HEK293T (cell line): ENCODE measurements around the gene ITPRIP.

ENCODE experiments used
- CTCF ChIA-PET: fragments of 350-600 bp; formaldehyde crosslinking; extraction: SDS; loops from one replicate; lab custom pipeline; 2021; ENCODE audit warnings: antibody characterized with exemption, inconsistent platforms; lab: Yijun Ruan, JAX
- POLR2A ChIA-PET: fragments of 350-600 bp; formaldehyde crosslinking; extraction: SDS; loops from one replicate; lab custom pipeline; 2020; ENCODE audit warnings: antibody characterized with exemption, inconsistent platforms; lab: Yijun Ruan, JAX
- DNase-seq: peaks from one replicate; pipeline ENCODE4 v3.0.0; 2012; ENCODE audit warnings: mixed read lengths; ENCODE audit errors: extremely low spot score
- ARNT ChIP-seq: fragments of 450-650 bp; IDR thresholded peaks from 2 replicates; pipeline ENCODE4 v1.6.1; 2017; ENCODE audit warnings: mild to moderate bottlenecking
- BHLHE40 ChIP-seq: fragments of 450-650 bp; IDR thresholded peaks from 2 replicates; pipeline ENCODE4 v1.6.1; 2016; ENCODE audit warnings: mild to moderate bottlenecking, moderate library complexity, borderline replicate concordance
- CTBP1 ChIP-seq: fragments of 450-650 bp; IDR thresholded peaks from 2 replicates; pipeline ENCODE4 v1.6.1; 2016; ENCODE audit warnings: borderline replicate concordance
- ELF4 ChIP-seq: fragments of 450-650 bp; IDR thresholded peaks from 2 replicates; pipeline ENCODE4 v1.6.1; 2017; ENCODE audit warnings: antibody characterized with exemption
- FOXA1 ChIP-seq: fragments of 450-650 bp; IDR thresholded peaks from 2 replicates; pipeline ENCODE4 v1.6.1; 2016; ENCODE audit warnings: mild to moderate bottlenecking
- FOXK2 ChIP-seq: fragments of 450-650 bp; IDR thresholded peaks from 2 replicates; pipeline ENCODE4 v1.6.1; 2016; ENCODE audit warnings: mild to moderate bottlenecking
- FOXM1 ChIP-seq: fragments of 450-650 bp; IDR thresholded peaks from 2 replicates; pipeline ENCODE4 v1.6.1; 2017; ENCODE audit warnings: mild to moderate bottlenecking, borderline replicate concordance
- HDGF ChIP-seq: fragments of 450-650 bp; IDR thresholded peaks from 2 replicates; pipeline ENCODE4 v1.6.1; 2017; ENCODE audit warnings: antibody characterized with exemption, borderline replicate concordance
- L3MBTL2 ChIP-seq: fragments of 450-650 bp; conservative IDR thresholded peaks from 2 replicates; pipeline ENCODE4 v1.6.1; 2016; ENCODE audit warnings: mild to moderate bottlenecking
- LEF1 ChIP-seq: fragments of 450-650 bp; IDR thresholded peaks from 2 replicates; pipeline ENCODE4 v1.6.1; 2017; ENCODE audit warnings: mild to moderate bottlenecking, borderline replicate concordance
- NFRKB ChIP-seq: fragments of 450-650 bp; IDR thresholded peaks from 2 replicates; pipeline ENCODE4 v1.6.1; 2016; ENCODE audit warnings: mild to moderate bottlenecking, moderate library complexity
- SP1 ChIP-seq: fragments of 450-650 bp; IDR thresholded peaks from 2 replicates; pipeline ENCODE4 v1.6.1; 2017
- SUZ12 ChIP-seq: fragments of 450-650 bp; IDR thresholded peaks from 2 replicates; pipeline ENCODE4 v1.6.1; 2016; ENCODE audit warnings: mild to moderate bottlenecking
- TARDBP ChIP-seq: fragments of 450-650 bp; IDR thresholded peaks from 2 replicates; pipeline ENCODE4 v1.6.1; 2016
- ZNF384 ChIP-seq: fragments of 450-650 bp; IDR thresholded peaks from 2 replicates; pipeline ENCODE4 v1.6.1; 2016
- TF ChIP-seq, protein P1 (sequence below): fragments of 450-650 bp; IDR thresholded peaks from 2 replicates; pipeline ENCODE4 v1.6.1; 2016

ITPRIP gene

DNA sequence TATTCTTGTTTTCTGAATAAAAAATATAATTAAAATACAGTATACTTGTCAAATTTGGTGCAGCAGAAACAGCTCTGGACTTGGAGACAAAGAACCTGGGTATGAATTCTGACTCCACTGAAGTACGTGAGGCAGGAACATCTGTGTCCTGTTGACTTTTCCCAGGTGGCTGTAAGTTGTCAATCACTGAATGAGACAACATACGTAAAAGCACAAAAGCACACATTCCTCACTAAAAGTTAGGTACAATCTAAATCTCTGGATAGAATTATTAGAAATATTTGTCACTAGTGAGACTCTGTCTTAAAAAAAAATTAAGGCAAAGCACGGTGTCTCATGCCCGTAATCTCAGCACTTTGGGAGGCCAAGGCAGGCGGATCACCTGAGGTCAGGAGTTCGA lies 33.5 kb upstream of the ITPRIP start:
- DNase-seq = no peak
- ChIA-PET CTCF (interaction anchor here (2.3 kb wide), 1 partner anchor 18 kb away, joined by 6 read pairs; the partner anchor contains the start of gene CFAP58), POLR2A (no interaction called here)
- TF ChIP-seq L3MBTL2 (no peak), CTBP1 (no peak), ELF4 (no peak), FOXA1 (no peak), FOXM1 (no peak), SUZ12 (no peak), NFRKB (no peak), ZNF384 (no peak), ARNT (no peak), FOXK2 (no peak), TARDBP (no peak)
- TF ChIP-seq, protein P1, sequence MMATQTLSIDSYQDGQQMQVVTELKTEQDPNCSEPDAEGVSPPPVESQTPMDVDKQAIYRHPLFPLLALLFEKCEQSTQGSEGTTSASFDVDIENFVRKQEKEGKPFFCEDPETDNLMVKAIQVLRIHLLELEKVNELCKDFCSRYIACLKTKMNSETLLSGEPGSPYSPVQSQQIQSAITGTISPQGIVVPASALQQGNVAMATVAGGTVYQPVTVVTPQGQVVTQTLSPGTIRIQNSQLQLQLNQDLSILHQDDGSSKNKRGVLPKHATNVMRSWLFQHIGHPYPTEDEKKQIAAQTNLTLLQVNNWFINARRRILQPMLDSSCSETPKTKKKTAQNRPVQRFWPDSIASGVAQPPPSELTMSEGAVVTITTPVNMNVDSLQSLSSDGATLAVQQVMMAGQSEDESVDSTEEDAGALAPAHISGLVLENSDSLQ = no peak

DNA sequence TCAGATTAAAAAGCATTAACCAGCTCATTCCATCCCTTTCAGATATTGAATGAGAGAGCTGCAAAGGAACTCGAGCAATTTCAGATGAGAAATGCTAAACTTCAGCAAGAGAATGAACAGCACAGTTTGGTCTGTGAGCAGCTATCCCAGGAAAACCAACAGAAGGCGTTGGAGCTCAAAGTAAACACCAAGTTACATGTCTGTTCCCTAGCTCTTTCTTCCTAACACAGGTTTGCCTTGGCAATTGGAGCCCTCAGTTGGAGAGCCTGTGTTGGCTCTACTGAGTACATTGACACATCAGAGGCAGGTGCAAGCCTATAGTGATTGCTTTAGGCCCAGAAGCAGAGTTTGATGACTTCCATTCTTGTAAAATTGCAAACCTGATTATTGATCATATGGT lies 30.1 kb upstream of the ITPRIP start:
- TF ChIP-seq ARNT (no peak), ZNF384 (no peak), BHLHE40 (no peak), SP1 (no peak), FOXK2 (no peak), HDGF (no peak)
- TF ChIP-seq, protein P1 = no peak
- POLR2A ChIA-PET = no interaction called here
- DNase-seq = no peak
- CTCF ChIA-PET = interaction anchor here (0.9 to 1.4 kb wide), 2 partner anchors 15 to 75 kb away, joined by 3 read pairs; partner anchors contain the start of gene CFAP58

DNA sequence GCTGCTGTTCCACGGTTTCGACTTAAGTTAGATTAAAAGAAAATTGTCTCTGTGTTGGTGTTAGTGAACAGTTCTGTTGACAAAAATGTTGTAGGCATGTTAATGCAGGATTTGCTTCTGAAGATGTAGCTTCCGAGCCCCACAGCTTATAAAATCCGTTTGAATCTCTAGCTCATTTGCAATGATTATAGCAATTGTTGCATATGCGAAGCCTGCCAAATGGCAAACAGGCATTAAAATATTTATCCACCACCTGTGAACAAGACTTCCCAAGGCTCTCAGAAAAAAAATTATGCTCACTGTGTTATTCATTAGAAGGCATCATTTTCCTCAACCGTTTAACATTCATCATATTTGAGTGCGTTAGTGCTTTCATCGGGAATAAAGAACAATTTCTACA lies 29.6 kb upstream of the ITPRIP start:
- CTCF ChIA-PET = interaction anchor here (0.9 to 1.4 kb wide), 2 partner anchors 14 to 75 kb away, joined by 3 read pairs; partner anchors contain the start of gene CFAP58
- no peak for DNase-seq

DNA sequence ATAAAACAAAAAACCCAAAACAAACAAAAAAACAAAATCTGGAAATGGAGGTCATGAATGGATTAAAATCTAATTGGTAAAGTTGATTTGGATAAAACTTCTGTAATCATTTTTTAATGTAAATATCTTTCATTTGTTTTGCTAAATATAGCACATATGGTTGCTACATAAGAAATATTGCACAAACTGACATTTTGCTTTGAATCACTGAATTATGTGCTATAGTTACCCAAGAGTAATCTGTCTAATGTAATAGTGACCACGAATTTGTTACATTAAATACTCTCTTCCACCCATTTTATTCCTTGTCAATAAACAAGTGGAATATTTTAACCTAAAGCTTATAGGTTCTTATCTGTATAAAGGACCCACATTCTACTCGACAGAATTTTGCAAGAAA lies 21.5 kb upstream of the ITPRIP start:
- ChIA-PET CTCF (no interaction called here), POLR2A (no interaction called here)
- no peak for TF ChIP-seq ZNF384
- no peak for TF ChIP-seq ARNT
- no peak for TF ChIP-seq TARDBP
- no peak for TF ChIP-seq NFRKB
- no peak for TF ChIP-seq FOXA1
- no peak for TF ChIP-seq FOXM1
- no peak for DNase-seq

More for the DNA sequence above, 29.6 kb upstream of the ITPRIP start:
- TF ChIP-seq L3MBTL2 (no peak), BHLHE40 (no peak), FOXA1 (no peak), CTBP1 (no peak), SUZ12 (no peak), HDGF (no peak), NFRKB (no peak), TARDBP (no peak), SP1 (no peak), ELF4 (no peak), FOXM1 (no peak), LEF1 (no peak)
- TF ChIP-seq, protein P1 = no peak
- POLR2A ChIA-PET = no interaction called here

DNA sequence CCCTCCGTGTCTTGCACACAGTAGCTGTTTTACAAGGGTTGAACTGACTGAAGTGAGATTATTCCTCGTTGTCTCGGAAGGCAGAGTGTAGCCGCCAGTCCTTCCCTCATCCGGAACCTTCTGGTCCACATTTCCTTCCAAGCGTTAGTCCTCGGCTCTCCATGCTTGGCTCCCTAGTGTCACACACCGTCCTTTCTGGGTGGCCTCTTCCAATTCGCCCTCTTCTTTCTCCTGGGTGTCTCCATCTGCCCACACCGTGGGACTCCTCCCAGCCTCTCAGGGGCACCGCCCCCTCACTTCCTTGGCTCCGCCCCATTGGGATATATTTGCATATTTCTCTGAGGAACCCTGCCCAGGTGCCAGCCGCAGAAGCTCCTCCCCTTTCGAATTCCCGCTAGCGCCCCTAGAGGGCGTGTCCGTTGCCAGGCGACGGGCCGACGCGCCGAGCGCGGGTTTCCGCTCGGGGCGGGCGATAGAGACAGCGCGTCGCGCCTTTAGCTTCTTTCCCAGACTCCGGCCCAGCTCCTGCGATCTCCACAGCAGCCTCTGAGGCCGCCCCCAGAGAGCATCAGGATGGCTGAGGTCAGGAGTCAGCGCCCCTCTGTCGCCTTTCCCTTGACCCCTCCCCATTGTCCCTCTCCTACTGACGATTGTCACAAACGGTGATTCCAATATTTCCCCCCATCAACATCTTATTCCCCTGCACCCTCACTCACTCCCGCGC lies 15.2 kb upstream of the ITPRIP start, which contains the start of gene CFAP58:
Gene CFAP58 (plus strand): TSS at position 509 of the 724 bp plus-strand sequence. CDS start 65 bp downstream, at position 574.
- POLR2A ChIA-PET = interaction anchor here (0.8 to 1.5 kb wide), 5 partner anchors 15 to 99 kb away, joined by 3 to 5 read pairs (median 4); partner anchors contain the start of genes GSTO1, GSTO2 and ITPRIP
- no peak for TF ChIP-seq HDGF
- peak; percentile 92 for TF ChIP-seq L3MBTL2
- TF ChIP-seq ELF4 = no peak
- TF ChIP-seq SUZ12 = no peak
- CTCF ChIA-PET = interaction anchor here (0.6 to 1.7 kb wide), 18 partner anchors 15 to 292 kb away, joined by 3 to 15 read pairs (median 3); no protein-coding TSS in a partner anchor
- DNase-seq = peak; percentile 99

DNA sequence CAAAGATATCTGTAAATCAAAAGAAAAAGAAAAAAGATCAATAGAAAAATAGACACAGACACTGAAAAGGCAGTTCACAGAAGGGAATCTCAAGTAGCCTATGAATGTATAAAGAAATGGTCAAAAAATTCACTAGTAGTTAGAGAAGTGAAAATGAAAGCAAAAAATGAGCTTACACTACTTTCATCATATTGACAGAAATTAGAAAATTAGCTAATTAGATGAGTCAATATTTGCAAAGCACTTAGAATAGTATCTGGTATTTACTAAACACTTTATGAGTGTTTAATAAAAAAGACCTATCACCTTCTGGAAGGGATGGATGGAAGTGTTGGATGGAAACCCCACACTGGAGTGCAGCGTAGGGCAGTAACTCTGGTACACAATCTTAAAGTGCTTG lies 13.7 kb upstream of the ITPRIP start:
- CTCF ChIA-PET = interaction anchor here (0.7 to 3.1 kb wide), 5 partner anchors 8 to 60 kb away, joined by 3 to 29 read pairs (median 5); no protein-coding TSS in a partner anchor
- no peak for DNase-seq
- POLR2A ChIA-PET = interaction anchor here (1.1 kb wide), 1 partner anchor 45 kb away, joined by 3 read pairs; no protein-coding TSS in a partner anchor
- TF ChIP-seq ZNF384 (no peak), L3MBTL2 (no peak), ARNT (no peak), FOXM1 (no peak), FOXK2 (no peak), NFRKB (no peak), ELF4 (no peak), CTBP1 (no peak), FOXA1 (no peak), HDGF (no peak)
- TF ChIP-seq, protein P1 = no peak
